Activated CD8-positive, alpha-beta memory T cell treated with anti-CD3 and anti-CD28 coated beads, Interleukin-2, amount 10 ng/mL, durations not matched to agents 7 days and 5 days (primary cell): ENCODE measurements around the gene AMDHD1. TPM values are rescaled to one million over a fixed set of nuclear protein-coding genes. Genes with fewer than 3 reads are reported as not detected.
A peak's percentile ranks its signal among the peaks of the same experiment; 100 is the strongest.

Source experiments
- ATAC-seq: fragments of 150-1000 bp; cut with Tn5 transposase; one replicate; pipeline ENCODE4 v1.10.0; 2021; ENCODE audit warnings: moderate library complexity
- CTCF ChIA-PET: fragments of 350-600 bp; sonication (Branson Sonifier 250); formaldehyde crosslinking; loops from one replicate; lab custom pipeline; 2021; ENCODE audit warnings: antibody characterized with exemption; lab: Charles Lee
- DNase-seq: peaks from one replicate; pipeline ENCODE4 v3.0.0-alpha.2; 2020
- H3K27ac Mint-ChIP-seq: one replicate; pipeline ENCODE4 v1.8.0; 2021; ENCODE audit warnings: mild to moderate bottlenecking, mixed read lengths
- H3K27me3 Mint-ChIP-seq: one replicate; pipeline ENCODE4 v1.8.0; 2021; ENCODE audit warnings: mixed read lengths
- H3K36me3 Mint-ChIP-seq: one replicate; pipeline ENCODE4 v1.8.0; 2021; ENCODE audit warnings: mild to moderate bottlenecking, mixed read lengths
- H3K4me1 Mint-ChIP-seq: one replicate; pipeline ENCODE4 v1.8.0; 2021; ENCODE audit warnings: mixed read lengths
- H3K4me3 Mint-ChIP-seq: one replicate; pipeline ENCODE4 v1.8.0; 2021; ENCODE audit warnings: mild to moderate bottlenecking, moderate library complexity, mixed read lengths
- H3K9me3 Mint-ChIP-seq: one replicate; pipeline ENCODE4 v1.8.0; 2022; ENCODE audit warnings: low read depth, mixed read lengths
- total RNA-seq, 2 experiments: library from RNA; stranded (reverse); gene quantifications; one replicate each; pipeline ENCODE4 v1.2.3, GENCODE V29; 2021

Gene AMDHD1
- 1 to 10 TPM; 1.3 to 1.4 TPM for total RNA-seq

- ATAC-seq (peak; percentile 77), DNase-seq (peak; percentile 77)
- H3K4me3 Mint-ChIP-seq, result peak within 1 kb of the TSS; percentile 91
- no peaks in the 10 kb centered on the region for H3K36me3 Mint-ChIP-seq
- peaks cover 11% of the 10 kb centered on the region for H3K4me1 Mint-ChIP-seq
- H3K27me3 Mint-ChIP-seq, result no peaks in the 10 kb centered on the region
- CTCF ChIA-PET, result interaction anchor here (0.7 to 2.5 kb wide), 5 partner anchors 15 to 179 kb away, joined by 3 to 15 read pairs (median 3); partner anchors contain the start of gene LTA4H
- H3K9me3 Mint-ChIP-seq, result no peaks in the 10 kb centered on the region
- peak within 1 kb of the TSS; percentile 85 for H3K27ac Mint-ChIP-seq
Measured at GRCh38 chr12:95943330-95943842, at the start of gene AMDHD1. AMDHD1 (plus strand) TSS chr12:95943331; CDS start chr12:95943399, 68 bp downstream.

GRCh38 chr12:95896846-95897245 is 46.3 kb upstream of the AMDHD1 start:
- no peak overlapping the region for H3K27ac Mint-ChIP-seq
- H3K9me3 Mint-ChIP-seq, result no peaks in the 10 kb centered on the region
- no peaks in the 10 kb centered on the region for H3K4me1 Mint-ChIP-seq
- no peak for ATAC-seq
- peaks cover 15% of the 10 kb centered on the region for H3K27me3 Mint-ChIP-seq
- DNase-seq, result no peak
- no peak overlapping the region for H3K4me3 Mint-ChIP-seq
- H3K36me3 Mint-ChIP-seq, result no peaks in the 10 kb centered on the region
- CTCF ChIA-PET, result interaction anchor here (1.0 to 1.1 kb wide), 2 partner anchors 19 to 102 kb away, joined by 3 read pairs; no protein-coding TSS in a partner anchor

- ATAC-seq, result no peak
Measured at GRCh38 chr12:95898081-95898480, 45.0 kb upstream of the AMDHD1 start.

GRCh38 chr12:95908573-95908972 is 34.6 kb upstream of the AMDHD1 start:
- Mint-ChIP-seq H3K4me3 (no peak overlapping the region), H3K9me3 (peaks cover 2% of the 10 kb centered on the region), H3K4me1 (no peaks in the 10 kb centered on the region), H3K27me3 (peaks cover 35% of the 10 kb centered on the region), H3K27ac (no peak overlapping the region), H3K36me3 (no peaks in the 10 kb centered on the region)
- DNase-seq (no peak), ATAC-seq (no peak)
- CTCF ChIA-PET, result interaction anchor here (0.8 to 1.2 kb wide), 2 partner anchors 9 to 10 kb away, joined by 3 read pairs; no protein-coding TSS in a partner anchor

More at GRCh38 chr12:95898081-95898480, 45.0 kb upstream of the AMDHD1 start:
- Mint-ChIP-seq H3K36me3 (no peaks in the 10 kb centered on the region), H3K9me3 (no peaks in the 10 kb centered on the region), H3K27me3 (peaks cover 16% of the 10 kb centered on the region), H3K27ac (no peak overlapping the region), H3K4me3 (no peak overlapping the region), H3K4me1 (no peaks in the 10 kb centered on the region)
- no peak for DNase-seq
- CTCF ChIA-PET, result no interaction called here

- no peak for ATAC-seq
- Mint-ChIP-seq H3K36me3 (no peaks in the 10 kb centered on the region), H3K27me3 (peaks cover 32% of the 10 kb centered on the region), H3K4me1 (no peaks in the 10 kb centered on the region), H3K4me3 (no peak overlapping the region), H3K9me3 (no peaks in the 10 kb centered on the region), H3K27ac (no peak overlapping the region)
- CTCF ChIA-PET, result no interaction called here
- DNase-seq, result no peak
Measured at GRCh38 chr12:95909871-95910270, 33.3 kb upstream of the AMDHD1 start.

- peaks cover 26% of the 10 kb centered on the region for H3K27me3 Mint-ChIP-seq
- peak; percentile 96 for ATAC-seq
Measured at GRCh38 chr12:95918194-95918993, 24.7 kb upstream of the AMDHD1 start.

GRCh38 chr12:95919110-95919509 is 24.0 kb upstream of the AMDHD1 start:
- H3K4me3 Mint-ChIP-seq, result no peak overlapping the region
- H3K27ac Mint-ChIP-seq, result no peak overlapping the region
- H3K36me3 Mint-ChIP-seq, result no peaks in the 10 kb centered on the region
- no peaks in the 10 kb centered on the region for H3K4me1 Mint-ChIP-seq
- ATAC-seq (no peak), DNase-seq (no peak)
- H3K27me3 Mint-ChIP-seq, result peaks cover 26% of the 10 kb centered on the region
- H3K9me3 Mint-ChIP-seq, result peaks cover 4% of the 10 kb centered on the region
- CTCF ChIA-PET, result interaction anchor here (0.6 to 4.1 kb wide), 12 partner anchors 18 to 80 kb away, joined by 3 to 71 read pairs (median 5); no protein-coding TSS in a partner anchor

More at GRCh38 chr12:95918194-95918993, 24.7 kb upstream of the AMDHD1 start:
- Mint-ChIP-seq H3K4me1 (no peaks in the 10 kb centered on the region), H3K36me3 (no peaks in the 10 kb centered on the region), H3K9me3 (peaks cover 4% of the 10 kb centered on the region), H3K4me3 (no peak overlapping the region), H3K27ac (no peak overlapping the region)
- DNase-seq, result peak; percentile 67
- CTCF ChIA-PET, result interaction anchor here (0.6 to 4.1 kb wide), 21 partner anchors 9 to 200 kb away, joined by 3 to 71 read pairs (median 4); no protein-coding TSS in a partner anchor

GRCh38 chr12:95922231-95922630 is 20.9 kb upstream of the AMDHD1 start:
- CTCF ChIA-PET, result interaction anchor here (1.2 kb wide), 1 partner anchor 76 kb away, joined by 3 read pairs; no protein-coding TSS in a partner anchor
- no peak overlapping the region for H3K27ac Mint-ChIP-seq

GRCh38 chr12:95940514-95940913 is 2.6 kb upstream of the AMDHD1 start:
- Mint-ChIP-seq H3K4me3 (no peak overlapping the region), H3K36me3 (no peaks in the 10 kb centered on the region), H3K27ac (no peak overlapping the region), H3K27me3 (peaks cover 3% of the 10 kb centered on the region), H3K4me1 (peaks cover 11% of the 10 kb centered on the region), H3K9me3 (no peaks in the 10 kb centered on the region)
- no peak for DNase-seq
- CTCF ChIA-PET, result interaction anchor here (0.6 to 1.2 kb wide), 2 partner anchors 22 to 76 kb away, joined by 5 read pairs; no protein-coding TSS in a partner anchor
- ATAC-seq, result no peak

More at GRCh38 chr12:95922231-95922630, 20.9 kb upstream of the AMDHD1 start:
- no peaks in the 10 kb centered on the region for H3K36me3 Mint-ChIP-seq
- peaks cover 4% of the 10 kb centered on the region for H3K9me3 Mint-ChIP-seq
- no peak overlapping the region for H3K4me3 Mint-ChIP-seq
- DNase-seq, result no peak
- no peak for ATAC-seq
- H3K4me1 Mint-ChIP-seq, result no peaks in the 10 kb centered on the region
- peaks cover 3% of the 10 kb centered on the region for H3K27me3 Mint-ChIP-seq

- no peaks in the 10 kb centered on the region for H3K36me3 Mint-ChIP-seq
- ATAC-seq, result no peak
Measured at GRCh38 chr12:95942101-95942523, 1.0 kb upstream of the AMDHD1 start.

GRCh38 chr12:95942524-95943329 is 404 bp upstream of the AMDHD1 start, which contains the start of gene CCDC38:
CCDC38 (minus strand) TSS chr12:95942614; CDS start chr12:95936509, 6,105 bp downstream.
- Mint-ChIP-seq H3K36me3 (no peaks in the 10 kb centered on the region), H3K4me1 (peaks cover 11% of the 10 kb centered on the region), H3K9me3 (no peaks in the 10 kb centered on the region), H3K27me3 (peaks cover under 1% of the 10 kb centered on the region), H3K27ac (peak within 1 kb of the TSS; percentile 85), H3K4me3 (peak within 1 kb of the TSS; percentile 91)
- ATAC-seq, result peak; percentile 95
- DNase-seq, result peak; percentile 92
- CTCF ChIA-PET, result interaction anchor here (1.2 to 2.5 kb wide), 8 partner anchors 11 to 273 kb away, joined by 3 to 15 read pairs (median 5); partner anchors contain the start of gene LTA4H

More at GRCh38 chr12:95942101-95942523, 1.0 kb upstream of the AMDHD1 start:
- Mint-ChIP-seq H3K4me1 (peaks cover 11% of the 10 kb centered on the region), H3K4me3 (peak overlapping the region; percentile 91), H3K27me3 (peaks cover 3% of the 10 kb centered on the region), H3K27ac (peak overlapping the region; percentile 85), H3K9me3 (no peaks in the 10 kb centered on the region)
- DNase-seq, result no peak
- CTCF ChIA-PET, result interaction anchor here (1.2 to 2.5 kb wide), 5 partner anchors 12 to 273 kb away, joined by 3 to 10 read pairs (median 6); no protein-coding TSS in a partner anchor

- no peak for ATAC-seq
- H3K27me3 Mint-ChIP-seq, result no peaks in the 10 kb centered on the region
- DNase-seq, result no peak
- CTCF ChIA-PET, result interaction anchor here (0.7 to 2.5 kb wide), 6 partner anchors 14 to 178 kb away, joined by 3 to 15 read pairs (median 4); partner anchors contain the start of gene LTA4H
- H3K4me1 Mint-ChIP-seq, result peaks cover 11% of the 10 kb centered on the region
- peak overlapping the region; percentile 72 for H3K27ac Mint-ChIP-seq
- H3K9me3 Mint-ChIP-seq, result no peaks in the 10 kb centered on the region
- H3K36me3 Mint-ChIP-seq, result no peaks in the 10 kb centered on the region
- H3K4me3 Mint-ChIP-seq, result peak overlapping the region; percentile 91
Measured at GRCh38 chr12:95944108-95944704, 1.1 kb downstream of the AMDHD1 start.
